GM18502 (cell line): ENCODE data around the gene CMYA5.

Experiments used
- ATAC-seq: cut with Tn5 transposase; IDR thresholded peaks from one replicate; pipeline ENCODE4 v1.9.1; 2021; ENCODE audit warnings: mild to moderate bottlenecking; ENCODE audit not compliant: unreplicated experiment, poor library complexity

Gene CMYA5

GRCh38 chr5:79787448-79787847 lies 97.8 kb downstream of the CMYA5 start:
- ATAC-seq: no peak

DNA sequence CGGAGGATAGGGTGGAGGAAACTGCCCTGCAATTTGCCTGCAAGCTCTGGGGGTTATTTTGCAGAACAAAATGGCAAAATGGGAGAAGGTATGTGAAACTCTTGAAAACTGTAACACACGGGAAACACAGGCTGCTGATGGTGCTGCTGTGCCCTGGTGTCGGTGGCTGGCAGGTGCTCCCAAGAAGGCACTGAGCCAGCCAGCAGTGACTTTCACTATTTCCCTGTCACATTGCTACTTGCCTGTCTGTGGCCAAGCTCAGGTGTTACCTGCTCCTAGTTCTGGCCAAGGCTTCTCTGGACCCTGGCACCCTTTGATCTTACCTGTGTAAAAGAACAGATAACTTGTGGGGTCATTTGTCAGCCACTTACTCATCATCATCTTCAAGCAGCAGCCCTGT lies 102.2 kb downstream of the CMYA5 start:
- no peak for ATAC-seq

- no peak for ATAC-seq
Measured at GRCh38 chr5:79792463-79792862, 102.8 kb downstream of the CMYA5 start.

GRCh38 chr5:79793304-79793703 lies 103.7 kb downstream of the CMYA5 start:
- no peak for ATAC-seq

DNA sequence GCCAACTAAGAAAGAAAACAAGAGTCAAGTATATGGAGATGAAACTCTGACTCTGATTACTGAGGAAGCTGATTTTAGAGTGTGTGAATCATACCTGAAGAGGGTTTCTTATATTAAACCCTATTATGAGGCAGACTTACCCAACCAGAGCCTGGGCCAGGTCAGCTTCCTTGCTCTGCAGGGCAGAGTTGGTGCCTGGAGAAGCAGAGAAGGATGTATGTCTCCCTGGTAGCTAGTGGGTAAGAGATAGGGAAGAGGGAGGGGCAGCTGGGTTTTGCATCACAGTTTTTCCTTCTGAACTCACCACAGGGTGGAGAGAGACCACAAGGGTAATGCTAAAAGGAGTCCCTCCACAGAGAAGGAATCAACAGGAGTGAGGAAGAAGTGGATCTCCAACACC lies 104.1 kb downstream of the CMYA5 start:
- ATAC-seq: no peak

GRCh38 chr5:79794347-79794746 lies 104.7 kb downstream of the CMYA5 start:
- ATAC-seq: no peak

DNA sequence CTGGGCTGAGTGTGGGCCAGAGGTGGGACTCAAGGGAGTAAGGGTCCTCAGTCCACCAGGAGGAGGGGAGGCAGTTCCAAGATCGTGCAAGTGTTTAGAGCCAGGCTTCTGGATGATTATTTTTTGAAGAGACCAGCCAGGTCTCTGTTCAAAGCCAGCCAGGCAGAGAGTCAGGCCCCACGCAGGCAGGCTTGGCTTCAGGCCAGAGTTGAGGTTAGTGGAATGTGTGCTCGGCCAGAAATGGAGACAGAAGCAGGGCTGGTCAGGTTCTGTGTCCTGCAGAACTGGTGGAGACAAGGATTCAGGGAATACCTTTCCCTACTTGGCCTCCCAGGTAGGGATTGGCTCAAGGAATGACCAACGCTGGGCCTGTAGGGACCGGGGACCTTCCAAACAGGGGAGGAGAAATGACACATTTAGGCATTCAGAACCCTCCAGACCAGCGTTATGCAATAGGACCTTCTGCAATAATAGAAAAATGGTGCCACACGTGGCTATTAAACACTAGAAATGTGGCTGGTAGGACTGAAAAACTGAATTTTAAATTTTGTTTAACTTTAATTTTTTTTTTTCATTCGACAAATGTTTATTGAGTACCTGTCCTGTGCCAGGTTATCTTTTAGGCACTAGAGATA lies 106.2 kb downstream of the CMYA5 start:
- no peak for ATAC-seq

- ATAC-seq: no peak
Measured at GRCh38 chr5:79798893-79799590, 109.4 kb downstream of the CMYA5 start.

DNA sequence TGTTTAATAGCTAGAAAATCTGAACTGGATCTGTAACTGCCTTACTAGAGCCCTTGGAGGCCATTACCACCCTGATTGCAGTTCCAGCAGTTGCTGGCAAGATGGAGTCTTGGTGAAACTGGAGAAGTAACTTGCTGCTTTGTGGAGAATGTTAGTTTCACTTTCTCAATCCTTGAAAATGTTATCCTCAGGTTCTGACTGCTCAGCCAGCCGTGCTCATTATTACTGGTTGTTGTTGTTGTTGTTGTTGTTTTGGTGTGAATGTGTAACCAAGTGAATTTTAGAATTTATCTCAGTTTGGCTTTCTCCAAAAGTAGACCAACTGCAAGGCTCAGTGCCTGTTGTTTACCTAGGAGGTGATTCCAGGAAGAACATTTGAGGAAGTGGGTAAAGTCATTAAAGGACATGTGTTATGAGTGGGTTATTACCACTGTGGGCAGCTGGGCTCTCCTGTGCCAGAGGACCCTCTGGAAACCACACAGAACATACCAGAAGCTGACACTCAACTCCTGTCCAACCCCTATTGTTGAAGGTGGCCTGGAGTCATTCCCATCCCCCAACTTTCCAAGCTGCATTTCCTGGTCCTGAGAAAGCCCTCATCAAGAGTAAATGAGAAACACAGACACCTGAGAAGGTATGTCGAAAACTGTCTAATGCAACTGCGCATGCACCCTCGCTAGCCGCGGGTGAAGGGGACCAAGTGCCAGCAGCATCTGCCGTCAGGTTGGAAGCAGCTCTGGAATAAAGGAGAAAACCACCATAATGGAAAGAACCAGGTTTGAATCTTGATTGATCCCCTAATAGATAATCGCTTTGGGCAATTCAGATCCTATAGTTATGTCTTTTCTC lies 111.6 kb downstream of the CMYA5 start:
- ATAC-seq: no peak

DNA sequence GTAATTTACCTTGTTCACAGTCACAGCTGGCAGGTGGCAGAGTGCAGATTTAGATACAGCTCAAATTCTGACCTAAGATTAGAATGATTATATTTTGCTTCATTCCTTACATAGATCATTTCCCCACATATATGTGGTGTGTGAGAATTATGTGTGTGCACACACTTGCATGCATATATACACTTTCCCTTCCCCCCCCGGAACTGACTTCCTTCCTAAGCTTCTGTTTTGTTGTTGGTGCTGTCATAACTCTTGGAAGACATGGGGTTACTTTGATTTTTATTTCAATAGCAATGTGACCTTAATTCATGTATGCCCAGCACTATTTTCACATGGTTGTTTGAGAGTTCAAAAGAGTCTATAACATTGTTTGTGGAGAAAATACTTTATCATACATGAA lies 112.8 kb downstream of the CMYA5 start:
- ATAC-seq: no peak

GRCh38 chr5:79803007-79803406 lies 113.4 kb downstream of the CMYA5 start:
- no peak for ATAC-seq

DNA sequence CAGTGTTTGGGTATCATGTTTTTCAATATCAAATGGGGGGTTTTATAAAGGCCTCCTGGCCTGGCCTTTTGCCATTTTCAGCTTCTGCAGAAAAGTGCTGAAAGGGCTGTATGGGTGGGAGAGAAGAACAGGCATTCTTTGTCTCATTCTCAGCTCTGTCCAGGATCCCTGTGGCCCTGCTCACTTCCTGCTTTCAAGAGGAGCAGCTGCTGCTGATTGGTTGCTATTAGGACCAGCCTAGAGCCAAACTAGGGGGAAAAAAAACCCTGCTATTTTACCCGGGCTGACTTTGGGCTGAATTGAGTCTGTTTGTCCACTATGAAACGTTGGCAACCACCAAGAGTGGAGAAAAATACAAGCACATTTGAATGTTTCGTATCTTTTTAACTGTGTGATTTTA lies 117.1 kb downstream of the CMYA5 start:
- ATAC-seq: no peak

DNA sequence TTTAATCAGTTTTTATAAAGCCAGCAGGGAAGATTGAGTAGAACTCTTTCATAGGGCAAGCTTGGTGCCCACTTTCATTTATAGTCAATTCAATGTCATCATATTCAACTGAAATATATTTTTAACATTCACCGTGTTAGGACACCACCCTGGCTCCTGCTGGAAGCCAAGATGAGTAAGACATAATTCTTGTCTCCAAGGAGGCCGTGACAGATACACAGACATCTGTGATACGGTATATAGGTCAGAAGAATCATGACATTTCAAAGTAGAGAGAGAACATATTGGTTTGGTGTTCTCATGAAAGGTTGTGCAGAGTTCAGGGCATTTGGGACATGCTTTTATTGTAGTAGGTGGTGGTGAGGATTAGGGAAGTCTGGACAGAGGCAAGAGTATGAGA lies 120.1 kb downstream of the CMYA5 start:
- ATAC-seq: no peak

GRCh38 chr5:79811081-79811480 lies 121.4 kb downstream of the CMYA5 start:
- ATAC-seq: no peak

GRCh38 chr5:79811904-79812303 lies 122.3 kb downstream of the CMYA5 start:
- no peak for ATAC-seq

GRCh38 chr5:79814699-79815098 lies 125.1 kb downstream of the CMYA5 start:
- no peak for ATAC-seq

GRCh38 chr5:79816014-79816413 lies 126.4 kb downstream of the CMYA5 start:
- no peak for ATAC-seq

DNA sequence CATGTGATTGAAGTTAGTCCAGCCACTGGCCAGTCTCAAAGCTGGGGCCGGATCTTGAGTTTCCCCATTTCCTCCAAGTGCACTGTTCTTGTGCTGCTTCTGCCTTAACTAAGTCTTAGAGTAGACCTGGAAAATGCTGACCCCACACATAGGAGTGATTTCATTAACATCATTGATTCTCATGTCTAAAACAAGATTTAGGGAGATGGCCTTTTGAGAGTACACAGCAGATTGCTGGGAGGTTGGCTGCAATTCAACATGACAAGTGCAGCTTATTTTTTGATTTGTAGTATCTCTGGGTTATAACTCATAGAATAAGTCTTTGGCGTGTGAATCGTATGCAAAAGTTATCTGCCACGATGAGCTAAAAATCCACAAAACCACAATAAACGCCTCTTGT lies 131.0 kb downstream of the CMYA5 start:
- no peak for ATAC-seq

DNA sequence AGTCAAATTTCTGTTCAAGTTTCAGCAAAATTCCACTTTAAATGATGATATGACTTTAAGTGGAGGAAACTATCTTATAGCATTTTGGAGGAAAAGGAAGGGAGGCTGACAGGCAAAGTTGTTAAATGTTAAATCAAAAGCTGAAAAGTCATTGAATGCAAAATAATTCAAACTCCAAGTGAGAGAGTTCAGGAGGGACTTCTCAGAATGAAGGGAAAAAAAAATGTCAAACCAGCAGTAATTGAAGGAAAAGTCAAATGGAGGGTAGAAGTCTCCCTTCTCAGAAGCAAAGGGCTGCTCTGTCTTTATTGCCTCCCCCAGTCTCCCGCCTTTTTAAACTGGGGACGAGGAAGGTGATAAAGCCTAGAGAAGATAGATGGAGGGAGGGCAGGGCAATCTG lies 134.8 kb downstream of the CMYA5 start:
- no peak for ATAC-seq

- no peak for ATAC-seq
Measured at GRCh38 chr5:79825802-79826201, 136.2 kb downstream of the CMYA5 start.

- no peak for ATAC-seq
Measured at GRCh38 chr5:79827159-79827629, 137.6 kb downstream of the CMYA5 start.
